CD14-positive monocyte (primary cell): ENCODE measurements around the gene RAB11A. TPM values are rescaled to one million over a fixed set of nuclear protein-coding genes. Genes with fewer than 3 reads are reported as not detected.

Experiments
- DNase-seq, 3 donors: peaks; one replicate each; pipeline ENCODE4 v3.0.0-alpha.2; 2011 to 2022
- H2AFZ ChIP-seq: 2 replicates; pipeline ENCODE4 v1.6.0; 2012; ENCODE audit warnings: mild to moderate bottlenecking, low read depth, low read length, inconsistent platforms; ENCODE audit not compliant: insufficient read depth, poor library complexity, severe bottlenecking
- H3K27ac ChIP-seq, 2 donors: 1 replicate in 1 of 2; 2 replicates in 1 of 2; pipeline ENCODE4 v1.5.1; 2012 to 2013; ENCODE audit warnings: low read length in 2 of 2, control low read depth in 1 of 2, inconsistent platforms in 1 of 2, low read depth in 1 of 2, mild to moderate bottlenecking in 1 of 2
- H3K27me3 ChIP-seq, 2 donors: one replicate each; pipeline versions ENCODE4 v1.6.0 to v1.6.1; 2011 to 2013; ENCODE audit warnings: low read length in 2 of 2; ENCODE audit not compliant: control insufficient read depth in 2 of 2, insufficient read depth in 2 of 2
- H3K36me3 ChIP-seq, 2 donors: replicated peaks in 1 of 2; 1 replicate in 1 of 2; 2 replicates in 1 of 2; pipeline versions ENCODE4 v1.5.1 to v1.6.1; 2012 to 2013; ENCODE audit warnings: low read length in 2 of 2, control low read depth in 1 of 2, inconsistent platforms in 1 of 2, mild to moderate bottlenecking in 1 of 2; ENCODE audit not compliant: insufficient read depth in 2 of 2, control insufficient read depth in 1 of 2
- H3K4me1 ChIP-seq, 2 donors: 1 replicate in 1 of 2; 2 replicates in 1 of 2; pipeline versions ENCODE4 v1.5.1 to v1.6.1; 2012 to 2013; ENCODE audit warnings: low read length in 2 of 2, control low read depth in 1 of 2, inconsistent platforms in 1 of 2, mild to moderate bottlenecking in 1 of 2, moderate library complexity in 1 of 2; ENCODE audit not compliant: insufficient read depth in 2 of 2, control insufficient read depth in 1 of 2
- H3K4me2 ChIP-seq: replicated peaks from 2 replicates; pipeline ENCODE3; 2012; ENCODE audit warnings: low read length, moderate library complexity, mild to moderate bottlenecking; ENCODE audit not compliant: poor library complexity, severe bottlenecking; ENCODE audit errors: extremely low read depth
- H3K4me3 ChIP-seq, 3 experiments: fragments of 200-600 bp in 1 of 3; sonication (generic) in 1 of 3; replicated peaks in 1 of 3; 1 replicate in 2 of 3; 2 replicates in 1 of 3; pipeline ENCODE4 v1.5.1; 2011 to 2013; ENCODE audit warnings: low read length in 3 of 3, mild to moderate bottlenecking in 3 of 3, control low read depth in 2 of 3, low read depth in 2 of 3, inconsistent platforms in 1 of 3, moderate library complexity in 1 of 3
- H3K79me2 ChIP-seq: 2 replicates; pipeline ENCODE4 v1.6.0; 2012; ENCODE audit warnings: mild to moderate bottlenecking, control low read depth, inconsistent platforms, low read length, moderate library complexity; ENCODE audit not compliant: insufficient read depth
- H3K9ac ChIP-seq: 2 replicates; pipeline ENCODE4 v1.6.0; 2017; ENCODE audit warnings: low read length, mild to moderate bottlenecking; ENCODE audit not compliant: insufficient read depth, poor library complexity, severe bottlenecking
- H3K9me3 ChIP-seq, 2 donors: replicated peaks in 1 of 2; 1 replicate in 1 of 2; 2 replicates in 1 of 2; pipeline versions ENCODE4 v1.5.1 to v1.6.1; 2012 to 2013; ENCODE audit warnings: low read length in 2 of 2, control low read depth in 1 of 2; ENCODE audit not compliant: control insufficient read depth in 1 of 2, insufficient read depth in 1 of 2
- H4K20me1 ChIP-seq: 2 replicates; pipeline ENCODE4 v1.6.0; 2012; ENCODE audit warnings: mild to moderate bottlenecking, low read length, control low read depth, moderate library complexity; ENCODE audit not compliant: insufficient read depth
- H3K27ac Mint-ChIP-seq, 7 donors: one replicate each; pipeline ENCODE4 v1.8.0; 2020; ENCODE audit warnings: mild to moderate bottlenecking in 7 of 7, mixed read lengths in 7 of 7, moderate library complexity in 6 of 7, inconsistent platforms in 2 of 7
- H3K27me3 Mint-ChIP-seq, 3 donors: one replicate each; pipeline ENCODE4 v1.8.0; 2021 to 2022; ENCODE audit warnings: low read depth in 3 of 3, mild to moderate bottlenecking in 3 of 3, mixed read lengths in 3 of 3, moderate library complexity in 3 of 3, inconsistent platforms in 1 of 3
- H3K36me3 Mint-ChIP-seq, 2 donors: one replicate each; pipeline ENCODE4 v1.8.0; 2020; ENCODE audit warnings: mixed read lengths in 2 of 2, inconsistent platforms in 1 of 2, mild to moderate bottlenecking in 1 of 2
- H3K4me1 Mint-ChIP-seq: one replicate; pipeline ENCODE4 v1.8.0; 2020; ENCODE audit warnings: mild to moderate bottlenecking, mixed read lengths
- H3K4me3 Mint-ChIP-seq, 2 donors: one replicate each; pipeline ENCODE4 v1.8.0; 2020; ENCODE audit warnings: mild to moderate bottlenecking in 2 of 2, mixed read lengths in 2 of 2, moderate library complexity in 1 of 2
- H3K9me3 Mint-ChIP-seq, 7 donors: one replicate each; pipeline ENCODE4 v1.8.0; 2020 to 2022; ENCODE audit warnings: mixed read lengths in 7 of 7, mild to moderate bottlenecking in 6 of 7, moderate library complexity in 6 of 7, inconsistent platforms in 2 of 7
- CTCF ChIP-seq: fragments of 200-600 bp; IDR thresholded peaks from one replicate; pipeline ENCODE4 v1.8.0; 2022; ENCODE audit warnings: antibody characterized with exemption, mild to moderate bottlenecking
- WGBS: methylation state at CpG from one replicate; pipeline ENCODE4 v1.1.5; 2013; ENCODE audit warnings: missing lambda C conversion rate; ENCODE audit not compliant: insufficient coverage; 5-methylcytosine and 5-hydroxymethylcytosine counted together
- intact Hi-C, 2 donors: fragments of 100-400 bp; cut with micrococcal nuclease; formaldehyde crosslinking; loops; one replicate each; pipeline versions ENCODE4 v1.15.0 to v1.15.1; 2023
- polyA plus RNA-seq, 3 donors: library from polyadenylated mRNA; depleted of rRNA in 1 of 3; unstranded in 2 of 3; stranded (reverse) in 1 of 3; fragments of 300-500 nt in 2 of 3; fragments of >200 nt in 1 of 3; fragmentation: Illumina TruSeq in 2 of 3; gene quantifications; 1 replicate in 2 of 3; 2 replicates in 1 of 3; pipeline ENCODE4 v1.2.3, GENCODE V29; 2012 to 2021

RAB11A gene
- polyA plus RNA-seq, 3 donors, result 180 to 310 (median 300) TPM

DNA sequence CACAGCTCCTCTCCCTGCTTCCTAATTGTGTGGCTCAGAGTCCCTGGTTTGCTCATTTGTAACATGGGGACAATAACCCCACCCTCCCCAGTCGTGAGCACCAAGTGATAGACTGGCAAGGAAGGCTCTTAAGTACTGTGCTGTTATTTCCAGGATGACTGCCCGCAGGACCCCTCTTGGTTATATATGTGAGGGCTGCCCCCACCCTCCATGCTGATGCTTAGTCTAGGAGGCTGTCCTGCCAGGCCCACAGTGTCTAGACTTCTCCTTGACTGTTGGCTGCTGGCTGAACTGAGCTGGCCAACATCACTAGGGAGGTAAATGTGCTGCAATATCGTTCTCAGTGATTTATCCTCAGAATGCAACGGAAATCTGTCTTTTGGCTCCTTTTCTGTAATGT lies 45.1 kb downstream of the RAB11A start:
- Histone ChIP-seq H3K9ac (no peak overlapping the region), H3K4me1 (no peaks in the 10 kb centered on the region), H3K27ac (no peak overlapping the region), H3K4me3 (no peak overlapping the region), H3K4me2 (no peak overlapping the region), H3K36me3 (peaks cover 0 to 34% of the 10 kb centered on the region in 2 donors), H3K79me2 (no peaks in the 10 kb centered on the region), H3K9me3 (no peaks in the 10 kb centered on the region), H3K27me3 (no peaks in the 10 kb centered on the region), H2AFZ (no peak overlapping the region), H4K20me1 (no peaks in the 10 kb centered on the region)
- intact Hi-C loops, result no loop called here
- no peaks in the 10 kb centered on the region for H3K4me1 Mint-ChIP-seq
- no peak for TF ChIP-seq CTCF
- no peak overlapping the region for H3K27ac Mint-ChIP-seq
- H3K36me3 Mint-ChIP-seq, result peaks cover 13 to 17% of the 10 kb centered on the region in 2 donors
- H3K4me3 Mint-ChIP-seq, result no peak overlapping the region
- WGBS, result 100% methylated on average over 1 of the region's 4 CpGs
- H3K27me3 Mint-ChIP-seq, result peaks cover 0 to 4% (median 2%) of the 10 kb centered on the region in 3 donors
- H3K9me3 Mint-ChIP-seq, result no peaks in the 10 kb centered on the region
- DNase-seq, result no peak

GRCh38 chr15:65914981-65915925 lies 46.0 kb downstream of the RAB11A start:
- H3K27ac Mint-ChIP-seq, result no peak overlapping the region
- DNase-seq, result no peak
- Histone ChIP-seq H3K27me3 (no peaks in the 10 kb centered on the region), H3K4me1 (no peaks in the 10 kb centered on the region), H3K79me2 (no peaks in the 10 kb centered on the region), H2AFZ (no peak overlapping the region), H3K36me3 (peaks cover 0 to 26% of the 10 kb centered on the region in 2 donors), H3K4me3 (no peak overlapping the region), H3K27ac (no peak overlapping the region), H3K9me3 (no peaks in the 10 kb centered on the region), H3K9ac (no peak overlapping the region), H4K20me1 (no peaks in the 10 kb centered on the region), H3K4me2 (no peak overlapping the region)
- 96% methylated on average over 5 of the region's 8 CpGs for WGBS
- H3K36me3 Mint-ChIP-seq, result peaks cover 8 to 11% of the 10 kb centered on the region in 2 donors
- TF ChIP-seq CTCF, result no peak
- H3K27me3 Mint-ChIP-seq, result peaks cover 0 to 4% (median 2%) of the 10 kb centered on the region in 3 donors
- H3K4me3 Mint-ChIP-seq, result no peak overlapping the region
- intact Hi-C loops, result no loop called here
- H3K9me3 Mint-ChIP-seq, result no peaks in the 10 kb centered on the region
- H3K4me1 Mint-ChIP-seq, result no peaks in the 10 kb centered on the region
